Central memory CD8-positive, alpha-beta T cell (primary cell): ENCODE data around the gene GLRA3.

Source experiments
- ATAC-seq: fragments of 150-1000 bp; cut with Tn5 transposase; replicated peaks from 2 replicates; pipeline ENCODE4 v1.10.0; 2022; ENCODE audit warnings: mild to moderate bottlenecking, moderate FRiP score, moderate number of reproducible peaks; ENCODE audit not compliant: poor library complexity, severe bottlenecking; ENCODE audit errors: extremely low read depth
- DNase-seq, 2 donors: peaks; one replicate each; pipeline ENCODE4 v3.0.0; 2021; ENCODE audit warnings: low spot score in 2 of 2
- H3K27ac Mint-ChIP-seq: one replicate; pipeline ENCODE4 v1.8.0; 2022; ENCODE audit warnings: low read depth, mild to moderate bottlenecking, moderate library complexity, mixed read lengths
- H3K27me3 Mint-ChIP-seq: one replicate; pipeline ENCODE4 v1.8.0; 2022; ENCODE audit warnings: mixed read lengths
- H3K36me3 Mint-ChIP-seq: one replicate; pipeline ENCODE4 v1.8.0; 2022; ENCODE audit warnings: mild to moderate bottlenecking, moderate library complexity, mixed read lengths; ENCODE audit not compliant: insufficient read depth
- H3K4me1 Mint-ChIP-seq: one replicate; pipeline ENCODE4 v1.8.0; 2022; ENCODE audit warnings: mixed read lengths
- H3K4me3 Mint-ChIP-seq: one replicate; pipeline ENCODE4 v1.8.0; 2022; ENCODE audit warnings: mild to moderate bottlenecking, moderate library complexity, mixed read lengths
- H3K9me3 Mint-ChIP-seq: one replicate; pipeline ENCODE4 v1.8.0; 2022; ENCODE audit warnings: mixed read lengths

Gene GLRA3

DNA sequence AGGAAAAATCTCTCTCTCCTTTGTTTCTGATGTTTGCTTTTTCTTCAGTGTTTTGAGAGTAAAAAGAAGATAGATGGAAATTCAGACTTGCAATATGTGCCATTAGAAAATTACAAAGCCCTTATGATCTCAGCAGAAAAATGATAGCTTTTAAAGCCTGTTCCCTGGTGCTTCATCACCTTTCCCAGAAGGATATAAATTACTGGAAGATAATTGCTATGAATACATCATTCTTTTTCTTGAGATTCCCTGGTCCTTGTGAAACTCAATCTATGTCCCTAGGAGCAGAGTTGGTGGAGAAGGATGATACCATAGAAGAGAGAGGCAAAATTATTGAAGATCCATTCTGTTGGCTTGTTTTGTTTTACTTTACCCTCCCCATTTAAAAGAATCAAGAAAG, 86.5 kb downstream of the GLRA3 start:
- DNase-seq: no peak
- no peak for ATAC-seq
- Mint-ChIP-seq H3K27me3 (no peaks in the 10 kb centered on the region), H3K9me3 (peaks cover 13% of the 10 kb centered on the region), H3K4me1 (no peaks in the 10 kb centered on the region), H3K4me3 (no peak overlapping the region), H3K36me3 (no peaks in the 10 kb centered on the region), H3K27ac (no peak overlapping the region)

DNA sequence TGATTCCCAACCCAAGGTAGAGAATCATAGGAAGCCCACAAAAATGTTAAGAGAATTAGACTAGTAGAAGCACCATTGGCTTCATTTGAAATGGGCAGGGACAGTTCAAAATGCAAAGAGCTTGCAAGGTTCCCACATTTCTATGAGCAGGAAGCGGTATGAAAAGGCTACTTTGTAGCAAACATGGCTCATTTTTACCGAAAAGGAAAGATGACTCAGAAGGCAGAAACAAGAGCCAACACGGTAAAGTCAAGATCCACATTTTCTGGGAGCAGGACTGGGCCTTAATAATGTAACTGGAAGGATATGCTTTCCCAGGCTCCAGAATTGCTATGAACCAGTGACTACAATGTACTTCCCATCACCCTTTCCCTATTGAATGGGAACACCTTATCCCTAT, 89.5 kb downstream of the GLRA3 start:
- Mint-ChIP-seq H3K4me1 (no peaks in the 10 kb centered on the region), H3K27me3 (no peaks in the 10 kb centered on the region), H3K4me3 (no peak overlapping the region), H3K9me3 (peaks cover 6% of the 10 kb centered on the region), H3K36me3 (no peaks in the 10 kb centered on the region), H3K27ac (no peak overlapping the region)
- no peak for DNase-seq
- no peak for ATAC-seq

DNA sequence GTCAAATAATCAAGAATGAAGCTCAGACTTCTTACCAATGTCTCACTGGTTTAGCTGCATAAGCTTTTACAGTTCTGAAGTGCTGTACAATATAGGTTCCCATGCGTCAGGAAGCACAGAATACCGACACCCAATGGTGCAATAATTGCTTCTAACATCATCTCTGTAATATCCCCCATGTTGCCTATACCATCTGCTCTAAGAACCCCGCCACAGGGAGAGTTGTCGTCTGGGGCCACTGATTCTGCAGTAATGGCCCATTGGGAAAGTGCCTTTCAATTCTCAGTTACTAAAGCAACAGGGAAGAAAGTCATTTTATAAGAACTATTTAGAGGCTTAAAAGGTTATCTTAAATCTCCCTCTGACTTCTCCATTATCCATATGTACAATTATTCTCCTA, 94.9 kb downstream of the GLRA3 start:
- H3K9me3 Mint-ChIP-seq: no peaks in the 10 kb centered on the region
- DNase-seq: no peak

DNA sequence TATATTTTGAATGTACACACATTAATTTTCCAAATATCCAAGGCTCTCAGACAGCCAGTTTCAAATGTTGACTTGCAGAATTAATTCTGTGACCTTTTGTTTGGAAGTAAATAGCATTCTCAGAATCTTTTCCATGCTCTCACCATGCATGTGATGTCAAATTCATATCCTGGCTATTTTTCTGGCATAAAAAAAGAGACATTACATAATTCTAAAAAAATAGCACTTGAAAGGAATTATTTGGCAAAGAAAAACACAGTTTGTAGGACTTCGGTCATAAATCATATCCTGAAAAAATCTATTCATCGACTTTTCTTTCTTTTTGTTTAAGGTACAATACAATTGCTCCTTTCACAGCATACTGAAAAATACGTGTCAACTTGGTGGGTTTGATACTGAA, 111.2 kb downstream of the GLRA3 start:
- H3K9me3 Mint-ChIP-seq: no peaks in the 10 kb centered on the region
- H3K36me3 Mint-ChIP-seq: no peaks in the 10 kb centered on the region
- ATAC-seq: no peak
- no peak overlapping the region for H3K4me3 Mint-ChIP-seq
- no peaks in the 10 kb centered on the region for H3K4me1 Mint-ChIP-seq
- H3K27ac Mint-ChIP-seq: no peak overlapping the region
- DNase-seq: no peak
- no peaks in the 10 kb centered on the region for H3K27me3 Mint-ChIP-seq

More for the DNA sequence above, 94.9 kb downstream of the GLRA3 start:
- H3K27me3 Mint-ChIP-seq: no peaks in the 10 kb centered on the region
- H3K36me3 Mint-ChIP-seq: no peaks in the 10 kb centered on the region
- H3K4me1 Mint-ChIP-seq: no peaks in the 10 kb centered on the region
- H3K4me3 Mint-ChIP-seq: no peak overlapping the region
- H3K27ac Mint-ChIP-seq: no peak overlapping the region
- no peak for ATAC-seq

DNA sequence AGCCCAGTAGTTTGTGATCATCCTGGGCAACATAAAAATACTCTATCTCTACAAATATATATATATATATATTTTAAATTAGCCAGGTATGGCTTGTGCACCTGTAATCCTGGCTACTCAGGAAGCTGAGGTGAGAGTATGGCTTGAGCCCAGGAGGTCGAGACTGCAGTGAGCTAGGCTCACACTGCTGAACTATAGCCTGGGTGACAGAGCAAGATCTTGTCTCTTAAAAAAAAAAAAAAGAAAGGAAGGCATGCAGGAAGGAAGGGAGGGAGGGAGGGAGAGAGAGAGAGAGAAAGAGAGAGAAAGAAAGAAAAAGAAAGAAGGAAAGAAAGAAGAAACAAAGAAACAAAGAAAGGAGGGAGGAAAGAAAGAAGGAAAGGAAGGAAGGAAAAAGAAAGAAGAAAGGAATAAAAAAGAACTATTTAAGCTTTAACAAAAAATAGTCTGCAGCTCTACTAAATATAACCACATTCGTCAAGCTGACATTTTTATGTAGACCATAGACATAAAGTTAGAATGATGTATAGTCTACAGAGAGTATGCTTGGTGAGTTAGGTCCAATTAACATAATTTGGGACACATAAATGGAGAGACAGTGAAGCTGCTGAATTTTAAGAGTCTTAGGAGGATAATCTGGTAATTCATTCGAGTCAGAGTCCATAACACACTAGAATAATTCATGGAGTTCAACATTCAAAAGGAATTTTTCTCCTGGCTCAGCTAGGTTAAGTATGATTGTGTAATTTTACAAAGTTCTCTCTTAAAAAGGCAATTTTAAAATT, 111.9 kb downstream of the GLRA3 start:
- Mint-ChIP-seq H3K27me3 (no peaks in the 10 kb centered on the region), H3K9me3 (no peaks in the 10 kb centered on the region), H3K4me1 (no peaks in the 10 kb centered on the region), H3K27ac (no peak overlapping the region), H3K4me3 (no peak overlapping the region), H3K36me3 (no peaks in the 10 kb centered on the region)
- DNase-seq: no peak
- no peak for ATAC-seq

DNA sequence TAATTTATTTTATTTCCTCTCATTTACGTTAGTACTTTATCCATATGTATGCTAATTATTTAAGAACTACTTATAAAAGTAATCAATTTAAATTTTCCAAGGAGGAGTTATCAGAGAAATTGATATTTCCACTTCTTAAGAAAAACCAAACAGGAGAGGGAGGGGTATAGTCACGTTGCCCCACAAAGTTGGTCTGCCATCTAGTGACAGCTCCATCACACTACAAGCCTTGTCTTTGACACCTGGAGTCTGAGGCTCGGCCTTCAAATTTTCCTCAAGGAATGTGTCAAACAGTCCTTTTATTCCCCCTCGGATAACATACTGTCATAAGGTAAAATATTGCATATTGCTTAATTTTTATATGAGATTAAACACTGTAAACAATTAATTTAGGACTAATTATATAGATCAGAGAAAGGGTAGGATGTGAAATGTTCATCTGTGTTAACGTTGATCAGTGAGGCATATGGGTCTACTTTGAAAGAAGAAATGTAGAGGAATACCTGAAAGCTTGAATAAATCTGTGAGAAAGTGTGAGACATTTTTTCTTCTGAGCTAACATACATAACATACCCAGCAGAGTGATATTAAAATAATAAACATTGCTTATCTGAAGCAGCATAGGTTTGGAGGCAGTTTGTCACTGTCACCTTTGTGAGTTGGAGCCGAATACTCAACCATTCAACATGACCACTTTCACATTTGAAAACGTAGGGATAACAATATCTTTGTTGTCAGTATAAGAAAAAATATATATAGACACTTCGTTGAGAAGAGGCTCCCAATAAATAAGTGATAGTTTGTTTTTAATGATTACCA, 114.4 kb downstream of the GLRA3 start:
- H3K9me3 Mint-ChIP-seq: no peaks in the 10 kb centered on the region
- DNase-seq: no peak
- no peaks in the 10 kb centered on the region for H3K27me3 Mint-ChIP-seq

DNA sequence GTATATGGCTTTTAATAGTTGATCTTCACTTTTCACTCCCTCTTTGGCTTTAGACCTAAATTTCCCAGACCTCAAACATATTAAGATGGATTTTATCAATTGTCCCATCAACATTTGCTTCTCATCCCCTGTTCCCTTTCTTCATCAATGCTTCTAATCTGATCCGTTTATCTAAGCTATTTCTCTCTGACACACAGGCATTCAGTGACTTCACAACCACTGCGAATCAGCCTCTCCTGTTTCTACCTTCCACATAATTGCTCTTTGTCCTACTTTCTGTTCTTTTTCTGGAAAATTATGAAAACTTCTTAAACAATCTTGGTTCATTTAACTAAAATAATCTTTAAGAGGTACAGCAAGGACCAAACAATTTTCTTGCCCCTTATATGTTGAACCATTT, 115.2 kb downstream of the GLRA3 start:
- no peaks in the 10 kb centered on the region for H3K36me3 Mint-ChIP-seq
- DNase-seq (no peak), ATAC-seq (no peak)
- no peak overlapping the region for H3K27ac Mint-ChIP-seq
- no peak overlapping the region for H3K4me3 Mint-ChIP-seq
- H3K9me3 Mint-ChIP-seq: no peaks in the 10 kb centered on the region
- H3K4me1 Mint-ChIP-seq: no peaks in the 10 kb centered on the region
- no peaks in the 10 kb centered on the region for H3K27me3 Mint-ChIP-seq

More for the DNA sequence above, 114.4 kb downstream of the GLRA3 start:
- no peaks in the 10 kb centered on the region for H3K36me3 Mint-ChIP-seq
- H3K27ac Mint-ChIP-seq: no peak overlapping the region
- H3K4me1 Mint-ChIP-seq: no peaks in the 10 kb centered on the region
- no peak overlapping the region for H3K4me3 Mint-ChIP-seq
- no peak for ATAC-seq

DNA sequence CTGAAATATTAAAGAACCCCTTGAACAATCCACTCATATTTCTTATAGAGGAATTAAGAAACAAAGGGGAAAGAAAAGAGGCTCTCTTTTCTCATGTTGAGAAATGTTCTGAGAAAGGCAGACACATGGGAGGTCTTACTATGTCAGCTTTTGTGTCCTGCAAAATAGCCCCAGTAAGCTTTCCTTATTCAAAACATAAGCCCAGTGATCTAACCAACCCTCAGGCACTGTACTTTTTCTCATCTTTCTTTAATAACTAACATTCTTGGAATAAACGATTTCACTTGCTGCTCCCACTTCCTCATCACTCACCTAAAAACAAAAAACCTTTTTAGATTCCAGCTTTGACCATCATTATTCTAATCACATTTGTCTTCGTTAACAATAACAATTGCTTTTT, 115.9 kb downstream of the GLRA3 start:
- Mint-ChIP-seq H3K9me3 (no peaks in the 10 kb centered on the region), H3K27ac (no peak overlapping the region), H3K4me3 (no peak overlapping the region), H3K4me1 (no peaks in the 10 kb centered on the region), H3K36me3 (no peaks in the 10 kb centered on the region), H3K27me3 (no peaks in the 10 kb centered on the region)
- no peak for ATAC-seq
- no peak for DNase-seq

DNA sequence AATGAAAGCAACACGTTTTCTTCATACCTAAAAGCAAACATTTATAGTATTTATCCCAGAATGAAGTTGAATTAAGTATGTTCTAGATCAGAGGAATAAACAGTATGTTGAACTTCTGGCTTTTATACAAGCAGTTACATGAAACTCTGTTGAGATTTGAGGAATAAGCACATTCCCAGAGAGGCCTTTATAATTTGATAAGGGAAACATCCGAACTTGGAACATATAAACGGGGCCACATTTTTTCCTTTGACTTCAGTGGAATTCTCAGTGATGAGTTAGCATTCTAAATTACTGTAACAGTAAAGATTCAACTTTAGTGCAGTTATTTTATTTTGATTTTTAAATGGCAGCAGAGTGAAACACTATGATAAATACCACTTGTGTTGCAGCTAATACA, 119.5 kb downstream of the GLRA3 start:
- no peaks in the 10 kb centered on the region for H3K27me3 Mint-ChIP-seq

DNA sequence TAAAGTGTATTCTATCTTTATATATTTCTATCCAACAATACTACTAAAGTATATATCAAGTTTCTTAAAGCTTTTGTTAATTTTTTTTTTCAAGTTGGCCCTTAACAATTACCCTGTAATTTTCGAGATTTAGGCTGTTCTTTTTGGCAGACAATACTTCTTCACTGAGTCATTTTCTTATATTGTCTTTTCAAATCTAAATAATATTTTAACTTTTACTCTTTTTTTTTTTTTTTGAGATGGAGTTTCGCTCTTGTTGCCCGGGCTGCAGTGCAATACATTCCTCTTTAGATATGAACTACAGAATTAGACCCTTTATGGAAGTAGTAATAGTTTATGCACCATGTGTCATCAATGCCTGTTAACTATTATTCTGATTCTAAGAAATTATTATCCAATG, 120.7 kb downstream of the GLRA3 start:
- H3K4me1 Mint-ChIP-seq: no peaks in the 10 kb centered on the region
- peaks cover 7% of the 10 kb centered on the region for H3K9me3 Mint-ChIP-seq
- H3K27me3 Mint-ChIP-seq: no peaks in the 10 kb centered on the region
- no peak overlapping the region for H3K4me3 Mint-ChIP-seq
- H3K27ac Mint-ChIP-seq: no peak overlapping the region
- DNase-seq (no peak), ATAC-seq (no peak)
- H3K36me3 Mint-ChIP-seq: no peaks in the 10 kb centered on the region

More for the DNA sequence above, 119.5 kb downstream of the GLRA3 start:
- DNase-seq: no peak
- Mint-ChIP-seq H3K9me3 (peaks cover 7% of the 10 kb centered on the region), H3K4me3 (no peak overlapping the region), H3K36me3 (no peaks in the 10 kb centered on the region), H3K4me1 (no peaks in the 10 kb centered on the region), H3K27ac (no peak overlapping the region)
- no peak for ATAC-seq

DNA sequence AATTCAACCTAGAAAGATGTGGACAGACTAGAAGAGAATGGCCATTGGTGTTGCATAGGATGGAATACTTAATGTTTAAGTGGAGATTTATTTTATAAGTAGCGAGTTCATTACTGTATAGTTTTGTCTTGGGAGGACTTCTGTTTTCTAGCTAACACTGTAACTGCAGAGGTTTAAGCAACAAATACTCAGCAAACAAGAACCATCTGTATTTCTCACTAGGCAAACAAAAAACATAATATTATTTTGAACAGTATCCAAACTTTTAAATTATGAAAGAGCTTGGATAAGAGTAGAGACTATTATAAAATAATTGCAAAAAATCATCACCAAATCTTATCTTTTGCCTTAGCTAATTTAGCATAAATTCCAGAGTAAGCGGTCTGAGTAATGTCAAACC, 121.1 kb downstream of the GLRA3 start:
- no peaks in the 10 kb centered on the region for H3K27me3 Mint-ChIP-seq
- no peaks in the 10 kb centered on the region for H3K36me3 Mint-ChIP-seq
- no peak overlapping the region for H3K27ac Mint-ChIP-seq
- DNase-seq (no peak), ATAC-seq (no peak)
- no peak overlapping the region for H3K4me3 Mint-ChIP-seq
- H3K4me1 Mint-ChIP-seq: no peaks in the 10 kb centered on the region
- peaks cover 7% of the 10 kb centered on the region for H3K9me3 Mint-ChIP-seq

DNA sequence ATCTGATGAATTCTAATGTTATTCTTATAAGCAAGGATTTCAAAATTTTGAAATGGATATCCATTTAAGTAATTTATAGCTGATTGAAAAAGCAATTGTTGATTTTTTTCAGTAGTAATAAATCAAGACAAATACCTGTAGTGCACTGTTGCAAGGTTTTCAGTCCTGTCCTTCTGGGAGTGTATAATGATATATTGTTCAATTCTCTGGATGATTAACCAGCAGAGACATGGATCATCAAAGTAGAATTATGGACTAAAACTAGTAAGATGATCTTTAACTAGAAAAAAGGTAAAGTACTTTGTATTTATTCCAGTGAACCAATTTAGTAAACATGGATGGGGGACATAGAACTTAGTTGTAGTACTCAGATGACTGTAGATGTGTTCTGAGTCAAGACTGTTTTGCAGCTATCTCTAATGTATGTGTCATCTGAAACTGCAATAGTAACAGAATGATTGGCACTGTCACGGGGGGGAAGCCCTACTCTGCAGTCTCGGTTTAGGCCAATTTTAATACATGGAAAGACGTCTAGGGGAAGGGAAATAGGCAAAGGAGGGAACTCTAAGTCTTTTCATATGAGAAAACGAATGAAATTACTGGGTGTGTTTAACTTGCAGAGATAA, 121.9 kb downstream of the GLRA3 start:
- peaks cover 7% of the 10 kb centered on the region for H3K9me3 Mint-ChIP-seq
- no peaks in the 10 kb centered on the region for H3K36me3 Mint-ChIP-seq
- no peaks in the 10 kb centered on the region for H3K27me3 Mint-ChIP-seq
- no peak overlapping the region for H3K4me3 Mint-ChIP-seq
- no peaks in the 10 kb centered on the region for H3K4me1 Mint-ChIP-seq
- no peak for DNase-seq
- H3K27ac Mint-ChIP-seq: no peak overlapping the region
- ATAC-seq: no peak
